T-helper 17 cell (primary cell): ENCODE data around the gene SHISA4. TPM values are rescaled to one million over a fixed set of nuclear protein-coding genes. Genes with fewer than 3 reads are reported as not detected.
"Not testable (repeated sequence)": the region's sequence is repeated elsewhere in the genome, so short reads cannot be mapped to it uniquely, and the experiment has no call there.

Experiments used
- ATAC-seq: fragments of 150-1000 bp; cut with Tn5 transposase; 2 replicates; pipeline ENCODE4 v1.10.0; 2021; ENCODE audit warnings: mild to moderate bottlenecking, moderate library complexity
- DNase-seq, 3 donors: peaks; one replicate each; pipeline versions ENCODE4 v3.0.0 to v3.0.0-alpha.2; 2020 to 2021
- H3K9me3 ChIP-seq: one replicate; pipeline ENCODE4 v1.7.0; 2013; ENCODE audit warnings: low read length, mild to moderate bottlenecking; ENCODE audit not compliant: control insufficient read depth, poor library complexity, severe bottlenecking
- H3K27ac Mint-ChIP-seq: one replicate; pipeline ENCODE4 v1.8.0; 2022; ENCODE audit warnings: mild to moderate bottlenecking, moderate library complexity, mixed read lengths
- H3K27me3 Mint-ChIP-seq: one replicate; pipeline ENCODE4 v1.8.0; 2022; ENCODE audit warnings: mixed read lengths
- H3K36me3 Mint-ChIP-seq: one replicate; pipeline ENCODE4 v1.8.0; 2022; ENCODE audit warnings: low read depth, mixed read lengths
- H3K4me1 Mint-ChIP-seq: one replicate; pipeline ENCODE4 v1.8.0; 2022; ENCODE audit warnings: mild to moderate bottlenecking, mixed read lengths
- H3K4me3 Mint-ChIP-seq: one replicate; pipeline ENCODE4 v1.8.0; 2022; ENCODE audit warnings: mild to moderate bottlenecking, moderate library complexity, mixed read lengths
- total RNA-seq, 4 donors: library from RNA in 2 of 4; stranded (reverse) in 2 of 4; gene quantifications; one replicate each; pipeline ENCODE4 v1.2.3 and lab custom pipeline; 2022 to 2026

The SHISA4 gene
- total RNA-seq, 2 donors from 2014 or later = 0.37 to 0.63 TPM

GRCh38 chr1:201933840-201934430 is 45.2 kb downstream of the SHISA4 start:
- peaks cover 22% of the 10 kb centered on the region for H3K27me3 Mint-ChIP-seq
- H3K9me3 ChIP-seq = no peaks in the 10 kb centered on the region
- H3K27ac Mint-ChIP-seq = no peak overlapping the region
- ATAC-seq (no peak), DNase-seq (no peak)
- H3K36me3 Mint-ChIP-seq = no peaks in the 10 kb centered on the region
- H3K4me1 Mint-ChIP-seq = no peaks in the 10 kb centered on the region
- no peak overlapping the region for H3K4me3 Mint-ChIP-seq

GRCh38 chr1:201937624-201938213 is 49.0 kb downstream of the SHISA4 start:
- Mint-ChIP-seq H3K4me1 (no peaks in the 10 kb centered on the region), H3K36me3 (no peaks in the 10 kb centered on the region), H3K4me3 (no peak overlapping the region), H3K27ac (no peak overlapping the region), H3K27me3 (peaks cover 32% of the 10 kb centered on the region)
- no peak for ATAC-seq
- no peak for DNase-seq
- H3K9me3 ChIP-seq = no peaks in the 10 kb centered on the region

GRCh38 chr1:201938440-201939035 is 49.8 kb downstream of the SHISA4 start:
- DNase-seq (no peak), ATAC-seq (no peak)
- Mint-ChIP-seq H3K36me3 (no peaks in the 10 kb centered on the region), H3K4me3 (no peak overlapping the region), H3K27me3 (peaks cover 40% of the 10 kb centered on the region), H3K27ac (no peak overlapping the region), H3K4me1 (no peaks in the 10 kb centered on the region)
- H3K9me3 ChIP-seq = no peaks in the 10 kb centered on the region

GRCh38 chr1:201939148-201939547 is 50.5 kb downstream of the SHISA4 start:
- no peaks in the 10 kb centered on the region for H3K36me3 Mint-ChIP-seq
- H3K4me1 Mint-ChIP-seq = no peaks in the 10 kb centered on the region
- no peak overlapping the region for H3K4me3 Mint-ChIP-seq
- ATAC-seq = no peak
- H3K9me3 ChIP-seq = no peaks in the 10 kb centered on the region
- no peak overlapping the region for H3K27ac Mint-ChIP-seq
- H3K27me3 Mint-ChIP-seq = peaks cover 44% of the 10 kb centered on the region
- no peak for DNase-seq

- DNase-seq (no peak), ATAC-seq (no peak)
- peaks cover 43% of the 10 kb centered on the region for H3K27me3 Mint-ChIP-seq
- no peak overlapping the region for H3K27ac Mint-ChIP-seq
- no peak overlapping the region for H3K4me3 Mint-ChIP-seq
- H3K36me3 Mint-ChIP-seq = no peaks in the 10 kb centered on the region
- H3K9me3 ChIP-seq = no peaks in the 10 kb centered on the region
- no peaks in the 10 kb centered on the region for H3K4me1 Mint-ChIP-seq
Measured at GRCh38 chr1:201939574-201939973, 50.9 kb downstream of the SHISA4 start.

- not testable (repeated sequence) for DNase-seq, ATAC-seq, H3K9me3 ChIP-seq, H3K4me3 Mint-ChIP-seq, H3K27ac Mint-ChIP-seq, H3K4me1 Mint-ChIP-seq, H3K36me3 Mint-ChIP-seq
- H3K27me3 Mint-ChIP-seq = peaks cover 45% of the 10 kb centered on the region
Measured at GRCh38 chr1:201940316-201940715, 51.6 kb downstream of the SHISA4 start.

GRCh38 chr1:201941420-201942128 is 52.9 kb downstream of the SHISA4 start:
- no peaks in the 10 kb centered on the region for H3K9me3 ChIP-seq
- Mint-ChIP-seq H3K27ac (no peak overlapping the region), H3K36me3 (no peaks in the 10 kb centered on the region), H3K27me3 (peaks cover 50% of the 10 kb centered on the region), H3K4me1 (peaks cover 2% of the 10 kb centered on the region), H3K4me3 (no peak overlapping the region)
- DNase-seq (no peak), ATAC-seq (no peak)

- DNase-seq (no peak), ATAC-seq (no peak)
- peaks cover 2% of the 10 kb centered on the region for H3K36me3 Mint-ChIP-seq
- peaks cover 52% of the 10 kb centered on the region for H3K27me3 Mint-ChIP-seq
- no peaks in the 10 kb centered on the region for H3K9me3 ChIP-seq
- no peak overlapping the region for H3K27ac Mint-ChIP-seq
- no peak overlapping the region for H3K4me3 Mint-ChIP-seq
- peaks cover 7% of the 10 kb centered on the region for H3K4me1 Mint-ChIP-seq
Measured at GRCh38 chr1:201942129-201942495, 53.4 kb downstream of the SHISA4 start.

Other genes starting within 250 kb of the SHISA4 start
- 10 to 100 TPM; 24.0 to 29.3 TPM for gene IPO9, start 59.7 kb upstream of the SHISA4 start, total RNA-seq
- gene LMOD1, start 57.6 kb downstream of the SHISA4 start, total RNA-seq = not detected
- 10 to 100 TPM; 36.8 to 48.4 TPM for gene TIMM17A, start 66.6 kb downstream of the SHISA4 start, total RNA-seq
- 10 to 100 TPM; 21.4 to 28.6 TPM for gene RNPEP, start 93.8 kb downstream of the SHISA4 start, total RNA-seq
- gene ELF3, start 121.7 kb downstream of the SHISA4 start, total RNA-seq = 1 to 10 TPM; 1.6 to 2.0 TPM
- not detected for gene GPR37L1, start 234.0 kb downstream of the SHISA4 start, total RNA-seq